Hematopoietic multipotent progenitor cell treated with erythropoietin and hydrocortisone succinate and interleukin-3 and kit ligand, for 15 days (in vitro differentiated cells): ENCODE data around the gene SEC24D.

Source experiments
- DNase-seq: peaks from one replicate; pipeline ENCODE4 v3.0.0-alpha.2; 2015; ENCODE audit warnings: low spot score

Gene SEC24D

GRCh38 chr4:118718511-118719170 is 117.3 kb downstream of the SEC24D start:
- DNase-seq: no peak

- no peak for DNase-seq
Measured at GRCh38 chr4:118716304-118716703, 119.6 kb downstream of the SEC24D start.

- no peak for DNase-seq
Measured at GRCh38 chr4:118714682-118715081, 121.2 kb downstream of the SEC24D start.

GRCh38 chr4:118712872-118713271 is 123.1 kb downstream of the SEC24D start:
- no peak for DNase-seq

DNA sequence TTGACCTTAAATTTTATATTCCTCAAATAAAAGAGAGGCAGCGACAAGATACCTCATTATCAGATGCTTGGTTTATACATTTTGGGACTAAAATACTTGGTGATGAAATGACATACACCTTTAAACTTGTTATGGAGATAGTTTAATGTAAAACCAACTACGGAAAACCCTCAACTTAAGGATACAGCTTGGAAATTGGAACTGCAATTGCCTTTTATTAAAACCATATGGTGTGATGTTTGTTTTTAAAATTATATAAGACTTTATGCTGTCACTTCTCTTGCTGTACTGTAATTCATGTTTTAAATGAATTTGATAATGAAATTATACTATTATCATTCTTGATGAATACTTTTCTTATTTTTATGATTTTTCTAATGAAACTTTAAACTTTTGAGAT is 124.9 kb downstream of the SEC24D start:
- no peak for DNase-seq

DNA sequence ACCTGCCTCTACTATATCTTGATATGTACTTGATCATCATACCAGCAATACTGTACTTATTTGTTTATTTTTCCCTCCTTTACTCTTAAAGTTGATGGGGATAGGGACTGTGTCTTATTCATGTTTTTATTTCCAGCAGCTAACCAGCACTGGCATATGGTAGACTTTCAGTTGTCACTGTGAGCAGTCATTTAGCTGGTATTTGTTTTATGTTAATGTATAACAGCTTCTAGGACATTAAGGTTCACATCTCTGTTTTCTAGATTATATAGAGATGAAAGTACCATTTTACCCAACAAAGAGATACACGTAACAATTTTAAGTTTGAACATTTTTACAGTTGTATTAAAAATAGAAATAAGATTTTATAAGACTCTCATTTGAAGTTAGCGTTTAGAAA is 132.8 kb downstream of the SEC24D start:
- DNase-seq: no peak

DNA sequence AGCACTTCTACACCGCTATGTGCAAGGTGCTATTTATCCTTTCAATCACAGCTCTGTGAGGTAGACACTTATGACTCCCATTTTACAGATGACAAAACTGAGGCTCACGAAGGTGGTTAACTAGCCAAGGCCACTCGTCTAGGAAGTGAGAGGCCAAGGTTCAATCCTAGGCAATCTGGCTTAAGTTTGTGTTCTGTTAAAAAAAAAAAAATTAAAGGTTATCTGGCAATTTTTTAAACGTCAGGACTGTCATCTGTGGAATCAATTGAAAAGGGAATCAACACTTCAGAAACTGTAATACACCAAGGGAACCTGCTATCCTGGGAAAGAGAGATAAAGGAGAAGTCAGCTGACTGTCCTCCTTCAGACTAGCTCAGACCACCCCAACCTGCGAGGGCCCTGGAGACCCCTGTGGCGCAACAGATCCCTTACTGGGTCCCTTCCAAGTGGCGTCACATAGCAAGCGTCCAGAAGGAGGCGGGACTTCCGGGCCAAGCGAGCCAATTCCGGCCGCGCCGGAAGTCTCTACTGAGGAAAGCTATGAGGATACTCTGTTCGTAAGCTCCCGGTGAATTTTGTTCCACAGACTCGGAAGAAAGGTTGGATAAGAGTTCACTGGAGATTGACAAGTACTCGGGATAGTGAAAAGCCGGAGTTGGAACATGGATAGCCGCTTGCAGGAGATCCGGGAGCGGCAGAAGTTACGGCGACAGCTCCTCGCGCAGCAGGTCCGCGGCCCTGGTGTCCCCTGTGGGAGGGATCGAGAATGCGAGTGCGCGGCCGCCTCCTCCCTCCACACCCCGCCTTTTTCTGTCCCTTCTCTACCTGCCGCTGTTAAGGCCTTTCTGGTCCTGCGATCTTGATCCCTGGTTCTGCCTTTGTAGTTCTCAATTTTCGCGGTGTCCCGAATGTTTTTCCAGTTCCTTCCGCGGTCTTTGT is 150.8 kb downstream of the SEC24D start, which contains the start of gene METTL14:
TSS of gene METTL14 (plus strand) at position 520 of the 939 bp plus-strand sequence. CDS start at position 663, 143 bp downstream.
- DNase-seq: peak; percentile 89

- DNase-seq: no peak
Measured at GRCh38 chr4:118683513-118683912, 152.4 kb downstream of the SEC24D start.

DNA sequence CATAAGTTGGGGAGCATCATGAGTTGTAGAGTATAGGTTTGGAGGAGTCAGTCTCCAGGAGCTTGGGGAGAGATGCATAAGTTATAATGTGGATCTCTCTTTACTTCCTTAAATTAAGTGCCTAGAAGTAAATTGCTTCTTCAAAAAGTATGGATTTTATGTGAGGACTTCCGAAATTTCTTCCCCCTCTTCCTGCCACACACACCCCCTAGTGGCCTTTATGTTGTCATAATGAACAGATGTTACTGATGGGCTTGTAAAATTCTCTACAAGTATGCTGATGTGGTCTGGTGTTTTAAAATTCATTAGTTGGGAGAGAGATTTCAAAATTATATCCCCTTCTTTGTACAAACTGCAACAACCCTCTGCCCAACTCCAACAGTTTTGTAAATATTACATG is 153.0 kb downstream of the SEC24D start:
- DNase-seq: no peak

DNA sequence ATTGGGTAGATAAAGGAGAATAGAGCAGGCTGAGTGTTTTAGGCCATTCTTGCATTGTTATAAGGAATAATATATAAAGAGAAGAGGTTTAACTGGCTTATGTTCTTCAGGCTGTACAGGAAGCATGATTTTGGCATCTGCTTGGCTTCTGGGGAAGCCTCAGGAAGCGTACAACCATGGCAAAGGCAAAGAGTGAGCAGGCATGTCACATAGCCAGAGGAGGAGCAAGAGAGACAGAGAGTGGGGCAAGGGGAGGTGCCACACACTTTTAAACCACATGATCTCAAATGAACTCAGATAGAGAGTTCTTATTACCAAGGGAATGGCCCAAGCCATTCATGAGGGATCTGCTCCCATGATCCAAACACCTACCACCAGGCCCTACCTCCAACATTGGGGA is 155.1 kb downstream of the SEC24D start:
- DNase-seq: no peak

DNA sequence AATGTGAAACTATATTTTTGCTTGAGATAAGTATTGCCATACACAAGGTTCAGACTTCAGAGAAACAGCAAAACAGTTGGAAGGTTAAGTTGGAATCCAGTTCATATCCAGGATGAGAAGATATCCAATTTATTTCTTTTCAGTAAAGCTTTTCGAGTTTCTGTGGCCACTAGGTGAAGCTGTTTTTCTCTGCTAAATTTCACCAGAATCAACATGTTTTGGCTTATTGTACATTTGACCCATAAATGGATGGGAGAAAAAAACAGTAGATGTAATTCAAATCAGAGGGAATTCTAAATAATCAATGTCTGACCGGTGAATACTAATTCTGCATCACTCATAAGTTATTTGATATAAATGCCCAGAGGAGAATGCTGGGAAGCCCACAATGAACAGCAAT is 159.8 kb downstream of the SEC24D start:
- no peak for DNase-seq
